B cell (primary cell): ENCODE data around the gene CFAP65.

Experiments
- EZH2 ChIP-seq: IDR thresholded peaks from 2 replicates; pipeline ENCODE4 v1.6.1; 2012; ENCODE audit warnings: borderline replicate concordance, low read depth, mild to moderate bottlenecking, moderate library complexity, low read length; ENCODE audit not compliant: insufficient read depth, poor library complexity, severe bottlenecking
- TF ChIP-seq, protein P1 (sequence below): fragments of 200-600 bp; IDR thresholded peaks from one replicate; pipeline ENCODE4 v1.8.0; 2022; ENCODE audit warnings: antibody characterized with exemption, mild to moderate bottlenecking

DNA sequence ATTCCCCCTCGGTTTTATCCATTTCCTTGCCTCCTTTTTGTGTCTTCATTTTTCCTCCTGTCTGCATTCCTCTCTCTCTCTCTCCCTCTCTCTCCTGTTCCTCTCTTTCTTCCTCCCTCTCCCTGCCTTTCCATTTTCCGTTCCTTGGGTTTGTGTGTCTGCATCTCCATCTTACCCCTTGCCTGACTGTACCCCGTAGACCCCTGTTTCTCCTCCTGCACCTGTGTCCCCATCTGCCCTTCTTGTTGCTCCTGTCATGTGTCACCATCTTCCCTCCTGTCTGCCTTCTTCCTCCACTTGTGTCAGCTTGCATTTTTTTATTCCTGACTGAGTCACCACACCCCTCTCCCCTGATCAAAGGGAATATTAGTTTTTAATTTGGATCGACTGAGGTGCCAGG is 80.1 kb downstream of the CFAP65 start:
- TF ChIP-seq, protein P1, sequence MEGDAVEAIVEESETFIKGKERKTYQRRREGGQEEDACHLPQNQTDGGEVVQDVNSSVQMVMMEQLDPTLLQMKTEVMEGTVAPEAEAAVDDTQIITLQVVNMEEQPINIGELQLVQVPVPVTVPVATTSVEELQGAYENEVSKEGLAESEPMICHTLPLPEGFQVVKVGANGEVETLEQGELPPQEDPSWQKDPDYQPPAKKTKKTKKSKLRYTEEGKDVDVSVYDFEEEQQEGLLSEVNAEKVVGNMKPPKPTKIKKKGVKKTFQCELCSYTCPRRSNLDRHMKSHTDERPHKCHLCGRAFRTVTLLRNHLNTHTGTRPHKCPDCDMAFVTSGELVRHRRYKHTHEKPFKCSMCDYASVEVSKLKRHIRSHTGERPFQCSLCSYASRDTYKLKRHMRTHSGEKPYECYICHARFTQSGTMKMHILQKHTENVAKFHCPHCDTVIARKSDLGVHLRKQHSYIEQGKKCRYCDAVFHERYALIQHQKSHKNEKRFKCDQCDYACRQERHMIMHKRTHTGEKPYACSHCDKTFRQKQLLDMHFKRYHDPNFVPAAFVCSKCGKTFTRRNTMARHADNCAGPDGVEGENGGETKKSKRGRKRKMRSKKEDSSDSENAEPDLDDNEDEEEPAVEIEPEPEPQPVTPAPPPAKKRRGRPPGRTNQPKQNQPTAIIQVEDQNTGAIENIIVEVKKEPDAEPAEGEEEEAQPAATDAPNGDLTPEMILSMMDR, result no peak
- TF ChIP-seq EZH2, result no peak
